ENCODE measurements around the gene COG5.

The COG5 gene

GRCh38 chr7:107464666-107465226, 99.0 kb downstream of the COG5 start:
- no peak for DNase-seq (ENCODE audit: low read depth in 2 of 3, low spot score in 1 of 3)

GRCh38 chr7:107463139-107464078, 100.3 kb downstream of the COG5 start:
- DNase-seq (ENCODE audit: low read depth in 2 of 3, low spot score in 1 of 3), result peak in 2 of 3 donors; percentile 6 to 14

GRCh38 chr7:107461938-107462533, 101.7 kb downstream of the COG5 start:
- no peak for DNase-seq (ENCODE audit: low read depth in 2 of 3, low spot score in 1 of 3)

- no peak for DNase-seq (ENCODE audit: low read depth in 2 of 3, low spot score in 1 of 3)
These were observed 110.3 kb downstream of the COG5 start for GRCh38 chr7:107453388-107453787.

GRCh38 chr7:107450970-107451369, 112.8 kb downstream of the COG5 start:
- DNase-seq (ENCODE audit: low read depth in 2 of 3, low spot score in 1 of 3), result no peak

DNA sequence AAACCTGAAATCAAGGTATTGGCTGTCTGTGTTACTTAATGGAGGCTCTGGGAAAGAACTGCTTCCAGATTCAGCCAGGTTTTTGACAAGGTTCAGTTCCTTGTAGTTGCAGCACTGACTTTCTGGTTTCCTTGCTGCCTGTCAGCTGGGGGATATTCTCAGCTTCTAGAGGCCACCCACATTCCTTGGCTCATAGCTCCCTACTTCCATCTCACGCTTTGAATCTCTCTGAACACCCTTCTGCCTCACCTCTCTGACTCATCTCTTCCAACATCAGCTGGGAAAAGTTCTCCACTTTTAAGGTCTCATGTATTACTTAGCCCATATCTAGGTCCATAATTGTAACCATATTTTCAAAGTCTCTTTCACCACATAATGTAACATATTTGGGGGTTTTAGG, 116.7 kb downstream of the COG5 start:
- DNase-seq (ENCODE audit: low read depth in 2 of 3, low spot score in 1 of 3), result no peak

GRCh38 chr7:107446531-107446930, 117.2 kb downstream of the COG5 start:
- DNase-seq (ENCODE audit: low read depth in 2 of 3, low spot score in 1 of 3), result peak in 1 of 3 donors; percentile 31

- DNase-seq (ENCODE audit: low read depth in 2 of 3, low spot score in 1 of 3), result no peak
These were observed 121.0 kb downstream of the COG5 start for GRCh38 chr7:107442678-107443077.

- DNase-seq (ENCODE audit: low read depth in 2 of 3, low spot score in 1 of 3), result no peak
These were observed 121.9 kb downstream of the COG5 start for GRCh38 chr7:107441581-107442422.

- DNase-seq (ENCODE audit: low read depth in 2 of 3, low spot score in 1 of 3), result no peak
These were observed 124.7 kb downstream of the COG5 start for GRCh38 chr7:107439025-107439424.

DNA sequence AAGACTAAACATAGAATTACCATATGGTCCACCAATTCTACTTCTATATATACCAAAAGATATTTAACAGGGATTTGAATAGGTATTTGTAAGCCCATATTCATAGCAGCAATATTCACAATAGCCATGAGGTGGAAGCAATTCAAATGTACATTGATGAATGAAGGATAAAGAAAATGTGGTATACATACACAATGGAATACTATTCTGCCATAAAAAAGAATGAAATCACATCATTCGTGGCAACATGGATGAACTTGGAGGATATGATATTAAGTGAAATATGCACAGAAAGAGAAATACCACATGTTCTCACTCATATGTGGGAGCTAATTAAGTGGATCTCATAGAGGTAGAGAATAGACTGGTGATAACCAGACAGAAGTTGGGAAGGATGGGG, 128.0 kb downstream of the COG5 start:
- DNase-seq (ENCODE audit: low read depth in 2 of 3, low spot score in 1 of 3), result no peak

DNA sequence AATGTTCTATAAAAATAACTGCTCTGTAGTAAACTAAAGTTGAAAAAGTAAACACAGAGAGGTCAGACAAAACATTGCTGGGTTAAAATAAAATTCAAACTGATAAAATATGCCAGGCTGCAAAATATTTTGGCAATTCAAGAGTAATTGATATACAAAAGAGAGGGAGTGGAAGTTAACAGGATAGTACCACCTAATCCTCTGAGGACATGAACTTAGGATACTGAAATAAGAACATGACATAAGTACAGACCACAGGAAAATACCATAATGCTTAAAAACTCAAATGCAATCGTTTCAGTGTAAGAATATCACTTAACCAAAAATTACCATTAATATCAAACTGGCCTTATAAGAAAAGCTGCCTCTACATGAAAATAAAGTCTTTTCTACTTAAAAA, 131.5 kb downstream of the COG5 start:
- no peak for DNase-seq (ENCODE audit: low read depth in 2 of 3, low spot score in 1 of 3)

DNA sequence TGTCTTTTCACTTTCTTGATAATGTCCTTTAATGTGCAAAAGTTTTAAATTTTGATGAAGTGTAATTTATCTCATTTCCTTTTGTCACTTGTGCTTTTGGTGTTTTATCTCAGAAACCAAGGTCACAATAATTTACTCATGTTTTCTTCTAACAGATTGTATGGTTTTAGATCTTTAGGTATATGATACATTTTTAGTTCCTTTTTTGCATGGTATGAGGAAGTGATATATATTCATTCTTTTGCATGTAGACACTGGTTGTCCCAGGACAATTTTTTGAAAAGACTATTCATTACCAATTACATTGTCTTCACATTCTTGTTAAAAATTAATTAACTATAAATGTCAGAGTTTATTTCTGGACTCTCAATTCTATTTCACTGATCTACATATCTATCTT, 133.7 kb downstream of the COG5 start:
- DNase-seq (ENCODE audit: low read depth in 2 of 3, low spot score in 1 of 3), result no peak

GRCh38 chr7:107428642-107429041, 135.1 kb downstream of the COG5 start:
- no peak for DNase-seq (ENCODE audit: low read depth in 2 of 3, low spot score in 1 of 3)

DNA sequence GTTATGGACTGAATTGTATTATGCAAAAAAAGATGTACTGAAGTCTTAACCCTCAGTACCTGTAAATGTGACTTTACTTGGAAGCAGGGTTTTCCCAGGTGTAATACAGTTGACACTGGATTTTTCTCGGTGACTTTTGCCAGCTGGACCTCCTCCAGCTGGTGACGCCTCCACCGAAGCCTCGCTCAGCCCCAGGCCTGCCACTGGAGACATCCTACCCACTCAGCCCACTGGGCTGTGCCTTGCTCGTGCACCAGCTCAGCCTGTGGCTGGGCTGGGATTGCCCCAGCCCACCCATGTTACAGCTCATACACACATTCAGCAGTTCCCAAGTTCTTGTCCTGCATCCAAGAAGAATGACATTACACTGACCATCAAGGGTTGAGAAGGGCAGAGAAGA, 136.3 kb downstream of the COG5 start:
- DNase-seq (ENCODE audit: low read depth in 2 of 3, low spot score in 1 of 3), result no peak

DNA sequence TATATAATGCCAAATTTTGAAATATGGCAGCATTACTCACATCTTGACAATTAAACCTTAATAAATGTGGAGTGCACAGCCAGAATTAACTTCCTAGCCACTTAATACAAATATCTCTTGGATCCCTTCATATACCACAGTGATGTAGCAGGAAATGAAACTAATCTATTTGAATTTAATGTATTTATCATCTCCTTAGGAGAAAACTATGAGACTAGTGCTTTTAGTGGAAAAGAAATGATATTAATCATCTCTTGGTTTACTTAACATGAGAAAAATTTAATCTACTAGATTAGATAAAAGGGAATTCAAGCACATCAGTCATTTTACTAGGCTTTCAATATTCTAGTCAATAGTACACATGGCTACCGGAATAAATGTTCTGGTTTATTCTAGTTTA, 149.5 kb downstream of the COG5 start:
- DNase-seq (ENCODE audit: low read depth in 2 of 3, low spot score in 1 of 3), result no peak

- DNase-seq (ENCODE audit: low read depth in 2 of 3, low spot score in 1 of 3), result no peak
These were observed 155.4 kb downstream of the COG5 start for GRCh38 chr7:107408349-107408748.

- DNase-seq (ENCODE audit: low read depth in 2 of 3, low spot score in 1 of 3), result no peak
These were observed 158.2 kb downstream of the COG5 start for GRCh38 chr7:107405559-107405958.

DNA sequence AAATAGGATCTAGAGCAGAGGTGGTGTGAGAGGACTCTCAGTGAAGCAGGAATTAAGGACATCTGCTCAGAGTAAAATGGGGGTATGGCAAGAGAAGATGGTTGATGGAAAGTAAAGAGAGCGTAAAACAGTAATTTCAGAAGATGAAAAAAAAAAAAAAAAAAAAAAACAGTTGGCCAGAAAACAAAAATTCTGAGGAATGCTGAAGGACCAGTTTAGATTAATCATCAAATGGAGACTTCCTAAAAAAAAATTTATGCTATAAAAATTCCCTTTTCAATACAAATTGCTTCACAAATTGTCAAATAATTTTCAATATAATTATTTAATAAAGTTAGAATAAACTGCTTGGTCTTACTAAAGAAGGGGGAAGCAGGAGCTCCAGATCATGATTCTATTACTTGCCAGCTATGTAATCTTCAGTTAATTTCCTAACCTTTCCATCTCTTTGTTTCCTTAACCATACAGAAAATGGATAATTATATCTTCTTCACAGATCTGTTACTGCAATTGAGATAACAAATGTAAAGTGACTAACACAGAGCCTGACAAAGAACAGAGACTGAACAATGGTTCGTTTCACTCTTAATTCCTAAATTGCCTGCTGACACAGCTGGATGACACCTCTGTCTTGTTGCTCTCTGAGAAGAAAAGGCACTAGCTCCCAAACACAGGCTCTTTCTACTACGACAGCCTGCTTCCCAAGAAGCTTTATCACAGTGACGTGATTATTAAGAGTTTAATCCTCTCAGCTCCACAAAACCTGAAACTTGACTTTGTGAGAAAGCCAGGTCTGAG, 158.8 kb downstream of the COG5 start:
- DNase-seq (ENCODE audit: low read depth in 2 of 3, low spot score in 1 of 3), result no peak

GRCh38 chr7:107398161-107398560, 165.6 kb downstream of the COG5 start:
- no peak for DNase-seq (ENCODE audit: low read depth in 2 of 3, low spot score in 1 of 3)

DNA sequence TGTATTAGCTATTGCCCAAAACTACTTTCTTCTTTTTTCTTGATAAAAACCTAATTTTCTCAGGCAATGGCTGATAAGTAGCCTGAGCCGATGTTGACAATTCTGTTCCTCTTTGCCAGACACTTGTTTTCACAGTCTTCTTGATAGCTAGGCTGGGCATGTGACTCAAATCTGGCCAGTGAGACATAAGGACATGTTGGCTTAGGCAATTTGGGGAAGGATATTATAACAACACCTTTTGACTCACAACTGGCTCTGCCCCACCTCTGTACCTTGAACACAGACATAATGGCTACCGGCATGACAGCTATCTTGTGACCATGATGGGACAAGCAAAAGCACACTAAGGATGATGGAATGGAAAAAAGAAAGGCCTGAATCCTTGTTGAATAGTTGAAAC, 166.7 kb downstream of the COG5 start:
- DNase-seq (ENCODE audit: low read depth in 2 of 3, low spot score in 1 of 3), result no peak
